GM11168 (cell line): ENCODE data around the gene DOK6.
"Not testable (repeated sequence)": the region's sequence is repeated elsewhere in the genome, so short reads cannot be mapped to it uniquely, and the experiment has no call there.

Experiments used
- in situ Hi-C: fragments of 300-500 bp; cut with MboI; formaldehyde crosslinking; loops from one replicate; pipeline ENCODE4 v1.12.0; 2022; ENCODE audit warnings: low sequenced_read_pairs; ENCODE audit not compliant: unreplicated experiment

Gene DOK6

GRCh38 chr18:69400253-69400975 lies at the start of gene DOK6:
DOK6 (plus strand) TSS chr18:69400888.
- in situ Hi-C loops: no loop called here

GRCh38 chr18:69353023-69353422 lies 47.7 kb upstream of the DOK6 start:
- in situ Hi-C loops: no loop called here

GRCh38 chr18:69357590-69357989 lies 43.1 kb upstream of the DOK6 start:
- in situ Hi-C loops: no loop called here

- in situ Hi-C loops: no loop called here
These were observed 42.3 kb upstream of the DOK6 start for GRCh38 chr18:69358212-69358895.

GRCh38 chr18:69359768-69360167 lies 40.9 kb upstream of the DOK6 start:
- in situ Hi-C loops: not testable (repeated sequence)

GRCh38 chr18:69364930-69365329 lies 35.8 kb upstream of the DOK6 start:
- in situ Hi-C loops: no loop called here

GRCh38 chr18:69365658-69366057 lies 35.0 kb upstream of the DOK6 start:
- in situ Hi-C loops: no loop called here

GRCh38 chr18:69367104-69367503 lies 33.6 kb upstream of the DOK6 start:
- in situ Hi-C loops: no loop called here

GRCh38 chr18:69371729-69372128 lies 29.0 kb upstream of the DOK6 start:
- in situ Hi-C loops: no loop called here

GRCh38 chr18:69380324-69380723 lies 20.4 kb upstream of the DOK6 start:
- in situ Hi-C loops: no loop called here

GRCh38 chr18:69383186-69383585 lies 17.5 kb upstream of the DOK6 start:
- in situ Hi-C loops: no loop called here

- in situ Hi-C loops: no loop called here
These were observed 13.5 kb upstream of the DOK6 start for GRCh38 chr18:69387186-69387585.

- in situ Hi-C loops: no loop called here
These were observed 12.5 kb upstream of the DOK6 start for GRCh38 chr18:69388222-69388621.

- in situ Hi-C loops: no loop called here
These were observed 3.6 kb upstream of the DOK6 start for GRCh38 chr18:69397096-69397495.

- in situ Hi-C loops: no loop called here
These were observed 1.4 kb upstream of the DOK6 start for GRCh38 chr18:69399253-69399652.

GRCh38 chr18:69400976-69401225 lies 213 bp downstream of the DOK6 start:
- in situ Hi-C loops: no loop called here

- in situ Hi-C loops: no loop called here
These were observed 711 bp downstream of the DOK6 start for GRCh38 chr18:69401226-69401971.

GRCh38 chr18:69401972-69402532 lies 1.4 kb downstream of the DOK6 start:
- in situ Hi-C loops: no loop called here

- in situ Hi-C loops: no loop called here
These were observed 1.9 kb downstream of the DOK6 start for GRCh38 chr18:69402533-69402989.

- in situ Hi-C loops: no loop called here
These were observed 7.8 kb downstream of the DOK6 start for GRCh38 chr18:69408522-69408921.

GRCh38 chr18:69411199-69411598 lies 10.5 kb downstream of the DOK6 start:
- in situ Hi-C loops: no loop called here
